Measurements from ENCODE around the gene MUL1. TPM values are rescaled to one million over a fixed set of nuclear protein-coding genes. Genes with fewer than 3 reads are reported as not detected.

The MUL1 gene
- total and polyA plus RNA-seq, 9 donors: 16.6 to 24.4 (median 21.1) TPM

DNA sequence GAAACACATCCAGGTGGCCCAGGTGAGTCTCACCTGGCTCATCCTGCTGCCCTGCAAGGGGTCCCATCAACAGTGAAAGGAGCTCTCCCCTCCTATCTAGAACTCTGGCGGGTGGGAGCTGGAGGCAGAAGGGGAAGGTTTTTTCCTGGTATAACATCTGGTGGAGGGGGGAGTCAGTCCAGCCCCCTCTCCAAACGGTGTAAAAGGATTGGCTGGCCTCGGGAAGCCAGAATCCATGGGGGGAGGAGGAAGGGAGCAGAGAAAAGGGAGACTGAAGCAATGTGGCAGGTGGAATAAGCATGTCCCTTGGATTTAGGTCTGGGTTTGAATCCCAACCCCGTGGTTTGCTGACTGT, 20.7 kb downstream of the MUL1 start:
- H3K4me1 ChIP-seq (ENCODE audit: control insufficient read depth, insufficient read depth, low read length): peaks cover 24% of the 10 kb centered on the region
- H3K4me3 ChIP-seq (ENCODE audit: low read length): no peak overlapping the region
- no peaks in the 10 kb centered on the region for H3K9me3 ChIP-seq (replicated peaks; ENCODE audit: control insufficient read depth, low read depth, low read length)
- DNase-seq: peak; percentile 42
- WGBS (ENCODE audit: insufficient coverage): 0% methylated on average over 3 of the region's 4 CpGs
- H3K27me3 ChIP-seq (ENCODE audit: control insufficient read depth, insufficient read depth, low read length): peaks cover 82% of the 10 kb centered on the region
- H3K36me3 ChIP-seq (ENCODE audit: control insufficient read depth, insufficient read depth, low read length): no peaks in the 10 kb centered on the region
- no peak overlapping the region for H3K27ac ChIP-seq (ENCODE audit: low read length)

DNA sequence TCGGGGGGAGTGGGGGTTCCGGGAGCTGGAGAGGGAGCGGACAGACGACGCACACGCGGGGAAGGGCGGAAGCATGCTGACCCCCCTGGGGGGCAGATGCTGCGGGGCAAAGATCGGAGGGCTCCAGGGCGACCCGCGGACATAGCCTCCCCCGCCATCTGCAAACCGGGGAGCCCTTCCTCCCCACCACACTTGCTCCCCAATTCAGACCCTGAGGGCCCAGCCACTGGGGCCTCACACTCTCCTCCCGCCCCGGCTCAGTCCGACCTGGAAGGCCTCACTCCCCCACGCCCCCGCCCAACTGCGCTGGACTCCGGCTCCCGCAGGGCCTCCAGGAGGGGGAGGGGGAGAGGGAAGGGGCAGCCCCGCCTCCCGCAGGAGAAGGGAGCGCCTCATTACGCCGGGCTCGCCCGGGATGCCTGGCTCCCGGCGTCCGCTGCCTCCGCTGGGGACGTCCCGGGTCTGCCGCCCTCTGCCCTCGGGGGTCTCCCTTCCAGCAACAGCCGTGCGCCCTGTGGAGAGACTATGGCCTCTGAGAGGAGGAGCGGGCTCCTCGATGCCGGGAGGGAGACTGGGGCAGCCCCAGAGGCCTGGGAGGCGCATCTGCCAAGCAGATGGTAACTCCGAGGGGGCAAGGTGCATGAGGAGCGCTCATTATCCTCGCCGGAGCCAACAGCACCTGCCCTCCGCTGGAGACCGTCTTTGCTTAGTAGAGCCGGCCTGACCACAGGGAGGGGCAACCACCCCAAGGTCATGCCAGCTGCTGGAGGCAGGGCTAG, 21.3 kb downstream of the MUL1 start:
- Histone ChIP-seq H3K27ac (ENCODE audit: low read length) (peak overlapping the region; percentile 29), H3K36me3 (ENCODE audit: control insufficient read depth, insufficient read depth, low read length) (no peaks in the 10 kb centered on the region), H3K4me1 (ENCODE audit: control insufficient read depth, insufficient read depth, low read length) (peaks cover 24% of the 10 kb centered on the region), H3K9me3 (replicated peaks; ENCODE audit: control insufficient read depth, low read depth, low read length) (no peaks in the 10 kb centered on the region), H3K4me3 (ENCODE audit: low read length) (peak overlapping the region; percentile 47), H3K27me3 (ENCODE audit: control insufficient read depth, insufficient read depth, low read length) (peaks cover 82% of the 10 kb centered on the region)
- WGBS (ENCODE audit: insufficient coverage): 0% methylated on average over 40 of the region's 51 CpGs
- DNase-seq: peak; percentile 75

- H3K36me3 ChIP-seq (ENCODE audit: control insufficient read depth, insufficient read depth, low read length): no peaks in the 10 kb centered on the region
- peak within 1 kb of the TSS; percentile 75 for H3K27ac ChIP-seq (ENCODE audit: low read length)
- peak; percentile 60 for DNase-seq
- no peaks in the 10 kb centered on the region for H3K9me3 ChIP-seq (replicated peaks; ENCODE audit: control insufficient read depth, low read depth, low read length)
- H3K27me3 ChIP-seq (ENCODE audit: control insufficient read depth, insufficient read depth, low read length): peaks cover 83% of the 10 kb centered on the region
- peak within 1 kb of the TSS; percentile 58 for H3K4me3 ChIP-seq (ENCODE audit: low read length)
- WGBS (ENCODE audit: insufficient coverage): under 1% methylated on average over 97 of the region's 104 CpGs
- peaks cover 24% of the 10 kb centered on the region for H3K4me1 ChIP-seq (ENCODE audit: control insufficient read depth, insufficient read depth, low read length)
These were observed 22.2 kb downstream of the MUL1 start, which contains the start of gene CAMK2N1 for GRCh38 chr1:20485527-20486456. TSS of gene CAMK2N1 (minus strand) at chr1:20486210. CDS start at chr1:20485379, 831 bp downstream.

DNA sequence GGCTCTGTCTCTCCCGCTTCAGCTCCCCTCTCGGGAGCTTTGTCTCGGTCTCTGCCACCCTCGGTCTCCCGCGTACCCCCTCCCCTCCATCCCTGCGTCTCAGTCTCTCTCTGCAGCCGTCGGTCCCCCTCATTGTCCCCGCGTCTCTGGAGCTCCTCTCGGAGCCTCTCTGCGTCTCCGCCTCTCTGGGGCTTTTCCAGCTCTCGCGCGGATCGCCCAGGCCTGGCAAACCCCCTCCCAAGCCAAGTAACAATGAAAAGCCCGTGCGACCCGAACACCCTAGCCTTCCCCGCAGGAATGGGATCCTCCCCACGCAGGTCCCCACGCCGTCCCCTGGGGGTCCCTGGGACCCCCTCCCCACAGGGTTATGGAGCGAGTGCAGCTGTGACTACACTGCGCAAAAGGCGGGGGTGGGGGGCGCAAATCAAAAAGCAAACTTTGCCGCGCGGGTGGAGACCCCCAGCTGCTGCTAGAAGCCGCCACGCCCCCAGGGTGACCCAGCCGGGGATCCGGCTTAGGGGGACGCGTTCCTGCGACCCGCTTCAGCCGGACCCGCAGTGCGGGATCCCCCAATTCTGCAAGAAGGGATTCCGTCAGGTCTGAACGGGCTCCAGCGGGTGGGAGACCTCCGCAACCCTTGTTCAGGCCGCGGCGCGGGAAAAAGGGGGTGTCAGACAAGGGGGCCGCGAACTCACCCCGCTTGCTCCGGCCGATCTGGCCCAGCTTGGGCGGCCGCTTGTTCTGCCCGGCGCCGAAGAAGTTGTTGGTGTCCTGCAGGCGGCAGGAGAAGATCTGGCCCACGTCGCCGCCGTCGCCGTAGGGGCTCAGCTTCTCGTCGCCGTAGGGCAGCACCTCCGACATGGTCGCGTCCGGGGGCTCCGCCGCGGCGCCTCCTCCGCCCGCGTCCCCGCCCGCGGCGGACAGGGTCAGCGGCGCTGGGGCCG, 23.2 kb downstream of the MUL1 start:
- DNase-seq: no peak
- Histone ChIP-seq H3K4me1 (ENCODE audit: control insufficient read depth, insufficient read depth, low read length) (peaks cover 24% of the 10 kb centered on the region), H3K36me3 (ENCODE audit: control insufficient read depth, insufficient read depth, low read length) (no peaks in the 10 kb centered on the region), H3K4me3 (ENCODE audit: low read length) (peak overlapping the region; percentile 58), H3K27me3 (ENCODE audit: control insufficient read depth, insufficient read depth, low read length) (peaks cover 84% of the 10 kb centered on the region), H3K9me3 (replicated peaks; ENCODE audit: control insufficient read depth, low read depth, low read length) (no peaks in the 10 kb centered on the region), H3K27ac (ENCODE audit: low read length) (no peak overlapping the region)
- WGBS (ENCODE audit: insufficient coverage): under 1% methylated on average over 89 of the region's 89 CpGs

DNA sequence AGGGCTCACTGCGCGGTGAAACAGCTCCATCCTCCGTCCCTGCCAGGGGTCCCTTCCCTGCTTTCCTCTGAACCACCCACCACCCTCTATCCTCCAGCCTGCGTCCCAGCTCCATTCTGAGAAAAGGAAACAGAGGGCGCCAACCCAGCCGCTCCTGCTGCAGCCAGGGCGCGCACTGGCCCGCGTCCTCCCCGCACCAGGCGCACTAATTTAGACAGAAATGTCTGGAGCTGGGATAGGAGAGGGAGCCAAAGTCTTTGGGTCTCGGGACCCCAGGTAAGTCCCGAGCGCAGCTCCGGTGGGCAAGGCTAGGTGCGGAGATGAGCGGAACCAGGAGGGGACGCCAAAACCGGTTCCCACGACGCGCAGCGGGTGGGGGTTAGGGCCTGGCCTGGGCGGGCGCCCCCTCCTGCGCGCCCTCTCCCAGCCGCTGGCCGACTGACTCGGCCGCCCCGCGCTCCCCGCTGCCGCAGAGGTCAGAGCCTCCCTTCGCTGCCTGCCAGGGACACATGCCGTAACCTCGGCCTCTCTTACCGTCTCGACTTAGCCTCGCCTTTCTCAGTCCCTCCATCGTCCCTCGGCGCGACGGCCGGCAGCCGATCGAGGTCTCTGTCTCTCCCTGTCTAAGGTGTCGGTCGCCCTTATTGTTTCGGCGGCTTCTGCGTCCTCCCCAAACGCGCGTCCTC, 24.0 kb downstream of the MUL1 start:
- Histone ChIP-seq H3K9me3 (replicated peaks; ENCODE audit: control insufficient read depth, low read depth, low read length) (no peaks in the 10 kb centered on the region), H3K27me3 (ENCODE audit: control insufficient read depth, insufficient read depth, low read length) (peaks cover 79% of the 10 kb centered on the region), H3K4me3 (ENCODE audit: low read length) (peak overlapping the region; percentile 58), H3K27ac (ENCODE audit: low read length) (no peak overlapping the region), H3K4me1 (ENCODE audit: control insufficient read depth, insufficient read depth, low read length) (peaks cover 24% of the 10 kb centered on the region), H3K36me3 (ENCODE audit: control insufficient read depth, insufficient read depth, low read length) (no peaks in the 10 kb centered on the region)
- WGBS (ENCODE audit: insufficient coverage): under 1% methylated on average over 58 of the region's 58 CpGs
- DNase-seq: peak; percentile 12

DNA sequence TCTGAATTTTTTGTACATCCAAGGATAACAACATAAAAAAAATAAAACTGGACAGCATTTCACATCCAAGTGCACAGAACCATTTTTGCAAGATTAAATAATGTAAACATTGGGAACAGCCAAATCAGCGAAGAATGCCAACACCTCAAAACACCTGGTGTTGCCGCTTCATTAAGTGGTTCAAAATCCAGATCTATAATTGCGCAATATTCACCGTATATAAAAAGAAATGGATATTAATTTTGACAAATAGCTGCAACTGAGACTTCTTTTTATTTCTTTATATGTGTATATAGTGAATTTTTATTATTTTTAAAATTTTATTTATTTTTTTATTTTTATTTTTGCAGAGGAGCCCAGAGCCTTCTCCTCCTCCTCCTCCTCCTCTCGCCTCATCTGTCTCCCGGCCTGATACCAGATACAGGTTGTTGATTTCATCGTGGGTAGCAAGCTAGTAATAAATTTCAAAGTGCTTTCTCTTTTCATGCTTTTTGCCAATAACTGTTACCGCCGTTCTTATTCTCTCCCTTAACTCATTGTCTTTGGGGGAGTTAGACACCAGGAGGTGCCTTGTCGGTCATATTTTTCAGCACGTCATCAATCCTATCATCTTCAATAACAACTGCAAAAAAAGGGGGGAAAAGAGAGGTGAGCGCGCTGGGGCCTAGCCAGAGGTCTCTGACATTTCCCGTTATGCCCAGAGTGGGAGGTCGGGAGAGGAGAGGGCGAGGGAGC, 24.7 kb downstream of the MUL1 start:
- Histone ChIP-seq H3K4me1 (ENCODE audit: control insufficient read depth, insufficient read depth, low read length) (peaks cover 26% of the 10 kb centered on the region), H3K27ac (ENCODE audit: low read length) (no peak overlapping the region), H3K36me3 (ENCODE audit: control insufficient read depth, insufficient read depth, low read length) (no peaks in the 10 kb centered on the region), H3K27me3 (ENCODE audit: control insufficient read depth, insufficient read depth, low read length) (peaks cover 72% of the 10 kb centered on the region), H3K4me3 (ENCODE audit: low read length) (peak overlapping the region; percentile 58), H3K9me3 (replicated peaks; ENCODE audit: control insufficient read depth, low read depth, low read length) (no peaks in the 10 kb centered on the region)
- no CpG with 5 or more reads among the region's 16 CpGs for WGBS (ENCODE audit: insufficient coverage)
- DNase-seq: no peak

GRCh38 chr1:20481643-20482498, 26.1 kb downstream of the MUL1 start:
- Histone ChIP-seq H3K9me3 (replicated peaks; ENCODE audit: control insufficient read depth, low read depth, low read length) (no peaks in the 10 kb centered on the region), H3K4me3 (ENCODE audit: low read length) (no peak overlapping the region), H3K36me3 (ENCODE audit: control insufficient read depth, insufficient read depth, low read length) (no peaks in the 10 kb centered on the region), H3K27ac (ENCODE audit: low read length) (no peak overlapping the region), H3K27me3 (ENCODE audit: control insufficient read depth, insufficient read depth, low read length) (peaks cover 70% of the 10 kb centered on the region), H3K4me1 (ENCODE audit: control insufficient read depth, insufficient read depth, low read length) (peaks cover 35% of the 10 kb centered on the region)
- no peak for DNase-seq
- WGBS (ENCODE audit: insufficient coverage): 49% methylated on average over 7 of the region's 10 CpGs

- Histone ChIP-seq H3K4me3 (ENCODE audit: low read length) (no peak overlapping the region), H3K27me3 (ENCODE audit: control insufficient read depth, insufficient read depth, low read length) (peaks cover 71% of the 10 kb centered on the region), H3K36me3 (ENCODE audit: control insufficient read depth, insufficient read depth, low read length) (no peaks in the 10 kb centered on the region), H3K27ac (ENCODE audit: low read length) (no peak overlapping the region), H3K4me1 (ENCODE audit: control insufficient read depth, insufficient read depth, low read length) (peaks cover 37% of the 10 kb centered on the region), H3K9me3 (replicated peaks; ENCODE audit: control insufficient read depth, low read depth, low read length) (no peaks in the 10 kb centered on the region)
- DNase-seq: no peak
- 22% methylated on average over 4 of the region's 7 CpGs for WGBS (ENCODE audit: insufficient coverage)
These were observed 26.9 kb downstream of the MUL1 start for GRCh38 chr1:20480951-20481617.

All from muscle of leg (tissue), 11 donors.